Fibroblast of pulmonary artery (primary cell): Measurements from ENCODE around the gene PTPRK.

ENCODE experiments used
- DNase-seq: peaks from one replicate; pipeline ENCODE4 v3.0.0-alpha.2; 2010; ENCODE audit warnings: low read depth
- H3K4me3 ChIP-seq: replicated peaks from 2 replicates; pipeline ENCODE4 v1.5.1; 2011; ENCODE audit warnings: low read depth, mild to moderate bottlenecking, control low read depth, low read length, moderate library complexity
- TF ChIP-seq, protein P1 (sequence below): IDR thresholded peaks from 2 replicates; pipeline ENCODE4 v1.5.1; 2011; ENCODE audit warnings: mild to moderate bottlenecking, control low read depth, low read length, inconsistent platforms; ENCODE audit errors: missing control alignments

Gene PTPRK

DNA sequence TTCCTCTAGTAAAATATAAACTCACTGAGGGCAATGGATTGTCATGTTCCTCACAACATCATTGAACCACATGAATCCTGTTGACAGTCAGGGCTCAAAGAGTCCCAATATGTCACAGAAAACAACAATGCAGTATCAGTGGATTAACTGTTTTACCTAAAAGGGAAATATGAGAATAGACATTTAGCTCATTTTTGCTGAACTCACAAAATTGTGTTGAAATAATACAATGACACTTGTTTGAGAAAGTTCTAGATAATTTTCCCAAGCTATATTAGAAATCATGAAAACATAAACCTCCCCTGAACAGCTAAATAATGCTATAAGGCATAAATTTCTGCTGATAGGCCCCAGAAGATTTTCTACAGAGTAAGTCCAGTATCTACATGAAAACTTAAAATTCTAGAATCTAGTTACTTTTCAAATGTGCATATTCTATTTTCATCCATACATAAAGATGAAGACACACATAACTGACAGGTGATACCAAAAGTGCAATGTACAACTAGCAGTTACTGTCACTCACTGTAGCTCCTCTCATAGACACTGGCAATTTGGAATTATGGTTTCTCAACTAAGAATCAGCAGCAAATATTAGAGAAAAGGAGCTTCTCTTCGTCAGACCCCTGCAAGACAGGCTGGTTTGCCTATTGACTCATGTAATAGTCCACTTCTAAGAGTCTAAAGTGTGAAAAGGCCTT lies 269.9 kb downstream of the PTPRK start:
- no peak for DNase-seq
- TF ChIP-seq, protein P1, sequence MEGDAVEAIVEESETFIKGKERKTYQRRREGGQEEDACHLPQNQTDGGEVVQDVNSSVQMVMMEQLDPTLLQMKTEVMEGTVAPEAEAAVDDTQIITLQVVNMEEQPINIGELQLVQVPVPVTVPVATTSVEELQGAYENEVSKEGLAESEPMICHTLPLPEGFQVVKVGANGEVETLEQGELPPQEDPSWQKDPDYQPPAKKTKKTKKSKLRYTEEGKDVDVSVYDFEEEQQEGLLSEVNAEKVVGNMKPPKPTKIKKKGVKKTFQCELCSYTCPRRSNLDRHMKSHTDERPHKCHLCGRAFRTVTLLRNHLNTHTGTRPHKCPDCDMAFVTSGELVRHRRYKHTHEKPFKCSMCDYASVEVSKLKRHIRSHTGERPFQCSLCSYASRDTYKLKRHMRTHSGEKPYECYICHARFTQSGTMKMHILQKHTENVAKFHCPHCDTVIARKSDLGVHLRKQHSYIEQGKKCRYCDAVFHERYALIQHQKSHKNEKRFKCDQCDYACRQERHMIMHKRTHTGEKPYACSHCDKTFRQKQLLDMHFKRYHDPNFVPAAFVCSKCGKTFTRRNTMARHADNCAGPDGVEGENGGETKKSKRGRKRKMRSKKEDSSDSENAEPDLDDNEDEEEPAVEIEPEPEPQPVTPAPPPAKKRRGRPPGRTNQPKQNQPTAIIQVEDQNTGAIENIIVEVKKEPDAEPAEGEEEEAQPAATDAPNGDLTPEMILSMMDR = no peak
- H3K4me3 ChIP-seq = no peak overlapping the region

DNA sequence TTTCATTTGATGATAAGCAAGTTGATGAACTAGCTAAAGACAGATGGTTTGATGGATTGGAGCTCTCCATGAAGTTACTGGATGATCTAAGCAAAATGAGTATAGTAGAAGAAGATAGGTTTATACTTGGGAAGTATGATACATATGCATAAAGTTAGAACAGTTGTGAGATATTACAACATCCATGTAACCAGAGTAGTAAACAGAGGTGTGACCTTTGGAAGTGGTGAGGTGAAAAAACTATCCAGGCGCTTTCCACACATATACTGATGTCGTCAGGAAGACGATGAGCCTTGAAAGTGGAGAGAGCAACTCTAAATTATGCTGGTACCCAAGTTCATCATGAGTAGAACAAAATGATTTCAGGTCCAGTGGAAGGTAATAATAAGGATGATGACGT lies 271.0 kb downstream of the PTPRK start:
- no peak overlapping the region for H3K4me3 ChIP-seq
- TF ChIP-seq, protein P1 = no peak
- no peak for DNase-seq

DNA sequence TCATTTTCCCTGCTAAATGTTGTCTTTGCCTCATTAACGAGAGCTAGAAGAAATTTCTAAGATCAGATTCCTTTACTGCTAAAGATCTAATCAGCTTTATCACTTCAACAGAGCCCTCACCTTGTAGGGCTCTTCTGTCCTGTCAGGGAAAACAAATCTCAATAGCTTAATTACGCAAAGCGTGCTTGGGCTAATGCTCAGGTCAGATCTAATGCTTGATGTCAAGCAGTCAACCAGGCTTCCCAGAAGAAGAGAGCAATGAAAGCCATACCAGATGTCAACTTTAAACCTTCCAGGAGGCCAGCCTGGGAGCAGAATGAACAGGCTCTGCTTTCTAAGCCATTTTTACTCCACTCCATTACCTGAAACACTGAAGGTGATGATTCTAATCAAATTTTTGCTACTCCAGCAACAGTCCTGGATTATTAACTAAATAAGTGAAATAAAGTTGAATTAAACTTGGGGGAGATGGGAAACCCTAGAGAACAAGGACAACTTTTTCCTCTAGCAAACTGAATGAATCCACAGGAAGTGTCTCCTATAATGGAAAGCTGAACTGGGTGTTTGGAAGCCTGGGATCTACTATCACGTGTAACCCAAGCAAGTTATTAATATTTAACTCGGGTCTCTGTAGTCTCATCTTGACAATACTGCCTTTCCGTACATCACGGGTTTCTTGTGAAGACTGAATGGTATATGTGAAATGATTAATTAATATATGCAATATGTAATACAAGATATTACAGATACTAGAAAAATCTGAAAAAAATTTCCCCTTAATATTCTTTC lies 273.7 kb downstream of the PTPRK start:
- no peak for DNase-seq
- TF ChIP-seq, protein P1 = no peak
- H3K4me3 ChIP-seq = no peak overlapping the region

DNA sequence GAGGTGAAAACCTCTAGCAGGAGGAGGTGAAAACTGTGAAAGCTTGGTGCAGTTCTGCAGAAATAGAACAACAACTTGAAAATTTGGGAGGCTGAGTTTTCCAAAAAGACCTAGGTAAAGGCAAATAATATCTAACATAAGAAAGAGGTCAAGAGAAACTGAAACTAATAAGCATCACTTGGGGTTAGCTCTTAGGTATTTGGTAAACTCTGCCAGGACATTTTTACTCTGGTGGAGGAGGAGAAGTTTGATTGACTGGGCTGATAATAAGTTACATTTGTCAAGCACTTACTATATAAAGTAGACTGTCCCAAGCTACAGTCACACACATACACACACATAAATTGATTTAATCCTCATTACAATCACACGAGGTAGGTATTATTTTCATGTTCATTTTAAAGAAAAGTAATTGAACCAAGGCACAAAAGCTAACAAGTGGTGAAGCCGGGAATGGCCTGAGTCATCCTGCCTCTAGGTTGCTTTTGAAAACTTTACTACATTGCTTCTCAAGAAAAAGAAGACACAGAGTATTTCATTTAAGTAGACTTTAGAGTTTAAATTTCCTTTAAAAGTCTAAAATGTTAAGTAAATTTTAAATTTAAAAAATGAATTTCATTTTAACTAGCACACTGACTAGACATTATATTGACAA lies 275.5 kb downstream of the PTPRK start:
- H3K4me3 ChIP-seq = no peak overlapping the region
- TF ChIP-seq, protein P1 = no peak
- DNase-seq = peak; percentile 23

DNA sequence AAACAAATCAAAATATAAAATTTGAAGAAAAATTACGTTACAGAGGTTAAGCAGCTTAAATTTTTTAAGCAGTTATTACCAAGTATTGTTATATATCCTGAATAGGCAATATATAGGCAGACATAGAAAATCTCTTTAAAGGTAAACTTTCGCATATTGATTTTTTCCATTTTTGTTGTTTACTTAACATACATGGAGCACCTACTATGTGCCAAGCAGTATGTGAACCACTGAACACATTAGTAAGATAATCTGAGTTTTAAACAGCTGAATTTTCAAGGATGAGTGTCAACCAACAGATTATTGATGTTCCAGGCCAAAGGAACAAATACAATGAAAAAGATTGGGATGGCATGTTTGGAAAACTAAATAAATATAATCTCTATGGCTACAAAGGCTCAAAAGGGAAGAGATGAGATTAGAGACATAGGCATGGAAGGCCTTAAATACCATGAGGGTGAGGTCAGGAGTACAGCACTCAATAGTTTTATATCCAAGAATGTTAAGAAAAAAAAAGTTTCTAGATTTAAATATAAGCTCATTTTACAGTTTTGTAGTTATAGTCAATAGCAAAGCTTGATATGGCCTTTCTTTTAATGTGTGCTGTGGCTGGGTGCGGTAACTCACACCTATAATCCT lies 277.5 kb downstream of the PTPRK start:
- TF ChIP-seq, protein P1 = no peak
- no peak overlapping the region for H3K4me3 ChIP-seq
- peak; percentile 60 for DNase-seq

DNA sequence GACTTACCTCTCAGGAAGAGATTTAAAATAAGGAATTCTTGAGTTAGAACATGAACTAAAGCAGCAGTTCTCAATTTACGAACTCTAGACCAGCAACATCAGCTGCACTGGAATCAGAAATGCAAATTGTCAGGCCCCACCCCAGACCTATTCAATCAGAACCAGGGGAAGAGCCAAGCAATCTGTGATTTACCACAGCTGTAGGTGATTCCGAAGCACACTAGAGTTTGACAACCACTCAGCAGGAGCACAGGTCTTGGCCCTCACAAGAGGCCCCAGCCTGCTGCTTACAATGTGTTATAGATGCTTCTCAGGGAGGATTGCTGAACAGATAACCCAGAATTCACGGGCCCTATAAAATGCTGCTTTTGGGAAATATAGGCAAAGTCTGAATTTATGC lies 279.2 kb downstream of the PTPRK start:
- TF ChIP-seq, protein P1 = no peak
- DNase-seq = no peak
- H3K4me3 ChIP-seq = no peak overlapping the region
